SK-N-SH (cell line): ENCODE results near the gene ZCCHC17. TPM values are rescaled to one million over a fixed set of nuclear protein-coding genes. Genes with fewer than 3 reads are reported as not detected.

Experiments used
- CTCF ChIA-PET: fragments of 300-600, 350-600 bp; formaldehyde crosslinking; extraction: SDS; loops from one replicate; lab custom pipeline; 2021; lab: Yijun Ruan, JAX
- POLR2A ChIA-PET: fragments of 350-600 bp; sonication (Branson Sonifier 250); formaldehyde crosslinking; extraction: SDS; loops from one replicate; lab custom pipeline; 2020; ENCODE audit warnings: antibody characterized with exemption, inconsistent platforms; lab: Yijun Ruan, JAX
- DNase-seq: peaks from one replicate; pipeline ENCODE4 v3.0.0; 2012
- H2AFZ ChIP-seq: fragments of 200-600 bp; sonication (generic); 2 replicates; pipeline ENCODE4 v1.8.1; 2016; ENCODE audit warnings: antibody characterized with exemption, mild to moderate bottlenecking, low read depth
- H3F3A ChIP-seq: fragments of 200-600 bp; sonication (generic); replicated peaks from 2 replicates; pipeline ENCODE3; 2016; ENCODE audit warnings: antibody characterized with exemption, mild to moderate bottlenecking; ENCODE audit not compliant: insufficient read depth
- H3K27ac ChIP-seq, 2 experiments: fragments of 200-500 bp in 1 of 2; fragments of 200-600 bp in 1 of 2; sonication (Bioruptor generic) in 1 of 2; sonication (generic), shearing (Covaris generic) in 1 of 2; 2 replicates each; pipeline versions ENCODE4 v1.5.1 to v1.6.1; 2014 to 2016; ENCODE audit warnings: low read depth in 2 of 2, inconsistent platforms in 1 of 2, low read length in 1 of 2, mild to moderate bottlenecking in 1 of 2, mixed read lengths in 1 of 2
- H3K27me3 ChIP-seq: fragments of 200-600 bp; sonication (generic), shearing (Covaris generic); 2 replicates; pipeline ENCODE4 v1.6.1; 2016; ENCODE audit warnings: mixed run types; ENCODE audit not compliant: insufficient read depth
- H3K36me3 ChIP-seq, 2 experiments: fragments of 200-500 bp in 1 of 2; fragments of 200-600 bp in 1 of 2; sonication (Bioruptor generic) in 1 of 2; sonication (generic) in 1 of 2; replicated peaks in 1 of 2; 2 replicates each; pipeline versions ENCODE3 to v1.5.1; 2014 to 2016; ENCODE audit warnings: low read length in 1 of 2, mild to moderate bottlenecking in 1 of 2; ENCODE audit not compliant: insufficient read depth in 2 of 2, control insufficient read depth in 1 of 2
- H3K4me1 ChIP-seq, 2 experiments: fragments of 200-500 bp in 1 of 2; fragments of 200-600 bp in 1 of 2; sonication (Bioruptor generic) in 1 of 2; sonication (generic), shearing (Covaris generic) in 1 of 2; 2 replicates each; pipeline versions ENCODE4 v1.5.1 to v1.6.1; 2014 to 2016; ENCODE audit warnings: low read depth in 1 of 2, low read length in 1 of 2, mixed run types in 1 of 2; ENCODE audit not compliant: insufficient read depth in 2 of 2, control insufficient read depth in 1 of 2
- H3K4me2 ChIP-seq: fragments of 200-600 bp; sonication (generic), shearing (Covaris generic); 2 replicates; pipeline ENCODE4 v1.6.1; 2017; ENCODE audit warnings: mixed run types
- H3K4me3 ChIP-seq, 2 experiments: fragments of 200-500 bp in 1 of 2; fragments of 200-600 bp in 1 of 2; sonication (Bioruptor generic) in 1 of 2; sonication (generic), shearing (Covaris generic) in 1 of 2; 2 replicates each; pipeline versions ENCODE4 v1.5.1 to v1.8.1; 2014 to 2016; ENCODE audit warnings: low read depth in 2 of 2, inconsistent platforms in 1 of 2, low read length in 1 of 2, mild to moderate bottlenecking in 1 of 2, mixed read lengths in 1 of 2, moderate library complexity in 1 of 2
- H3K79me2 ChIP-seq: fragments of 200-600 bp; sonication (generic); 2 replicates; pipeline ENCODE4 v1.8.1; 2017; ENCODE audit warnings: mild to moderate bottlenecking; ENCODE audit not compliant: insufficient read depth
- H3K9ac ChIP-seq: fragments of 200-600 bp; sonication (generic); 2 replicates; pipeline ENCODE4 v1.6.1; 2017; ENCODE audit warnings: mixed run types
- H3K9me2 ChIP-seq: fragments of 200-600 bp; sonication (generic); 2 replicates; pipeline ENCODE4 v1.6.1; 2017; ENCODE audit warnings: mixed run types
- H3K9me3 ChIP-seq: fragments of 200-600 bp; sonication (generic); 2 replicates; pipeline ENCODE4 v1.6.1; 2017; ENCODE audit warnings: mixed run types, mild to moderate bottlenecking, moderate library complexity
- H4K20me1 ChIP-seq: fragments of 200-600 bp; sonication (generic); 2 replicates; pipeline ENCODE4 v1.6.1; 2017; ENCODE audit warnings: mild to moderate bottlenecking, mixed run types; ENCODE audit not compliant: insufficient read depth
- FOXJ3 ChIP-seq: sonication (generic); formaldehyde crosslinking; IDR thresholded peaks from 2 replicates; pipeline ENCODE4 v1.5.1; 2020; ENCODE audit warnings: mild to moderate bottlenecking, missing genetic modification reagents
- MAX ChIP-seq: IDR thresholded peaks from 2 replicates; pipeline ENCODE4 v1.4.0; 2012; ENCODE audit warnings: low read depth
- MXI1 ChIP-seq: IDR thresholded peaks from 2 replicates; pipeline ENCODE4 v1.6.1; 2012; ENCODE audit warnings: mild to moderate bottlenecking, low read depth, low read length, improper control_type of control experiment
- NRF1 ChIP-seq: IDR thresholded peaks from 2 replicates; pipeline ENCODE4 v1.6.1; 2012; ENCODE audit warnings: low read depth, mild to moderate bottlenecking, low read length
- PBX3 ChIP-seq: IDR thresholded peaks from 2 replicates; pipeline ENCODE4; 2012
- POLR2AphosphoS5 ChIP-seq: IDR thresholded peaks from 2 replicates; pipeline ENCODE4 v1.6.1; 2012; ENCODE audit warnings: low read depth, low read length
- RAD21 ChIP-seq: IDR thresholded peaks from 2 replicates; pipeline ENCODE4 v1.6.1; 2012; ENCODE audit warnings: mild to moderate bottlenecking, low read length
- REST ChIP-seq: IDR thresholded peaks from 2 replicates; pipeline ENCODE4 v1.6.1; 2012; ENCODE audit warnings: mild to moderate bottlenecking, low read depth, low read length, moderate library complexity
- RXRA ChIP-seq: IDR thresholded peaks from 2 replicates; pipeline ENCODE4 v1.4.0; 2012; ENCODE audit warnings: low read depth, mild to moderate bottlenecking, borderline replicate concordance
- TAF1 ChIP-seq: IDR thresholded peaks from 2 replicates; pipeline ENCODE4 v1.6.1; 2012; ENCODE audit warnings: low read depth, mild to moderate bottlenecking, low read length, moderate library complexity, borderline replicate concordance
- YY1 ChIP-seq: IDR thresholded peaks from 2 replicates; pipeline ENCODE4 v1.4.0; 2012; ENCODE audit warnings: low read depth, mild to moderate bottlenecking
- WGBS: methylation state at CpG from one replicate; pipeline ENCODE4 v1.1.6; 2017; ENCODE audit warnings: low lambda C conversion rate; 5-methylcytosine and 5-hydroxymethylcytosine counted together
- polyA plus RNA-seq, 3 experiments: library from polyadenylated mRNA; depleted of rRNA; stranded (reverse); fragments of >200 nt; gene quantifications; 2 replicates each; pipeline ENCODE4 v1.2.3, GENCODE V29; 2012

Gene ZCCHC17
- polyA plus RNA-seq, 1 of the 3 experiments (the other 2 are of a cell fraction): 25.8 TPM

- no peak overlapping the region for H3K27ac ChIP-seq
- ChIA-PET CTCF (interaction anchor here (0.9 to 13.9 kb wide), 4 partner anchors 17 to 206 kb away, joined by 3 to 287 read pairs (median 10); partner anchors contain the start of genes FABP3 and SERINC2), POLR2A (no interaction called here)
- DNase-seq: no peak
- no peak for TF ChIP-seq REST
- no peak for TF ChIP-seq MXI1
- TF ChIP-seq POLR2AphosphoS5: no peak
- no peak for TF ChIP-seq RAD21
- TF ChIP-seq NRF1: no peak
- TF ChIP-seq RXRA: no peak
- TF ChIP-seq PBX3: no peak
- no peaks in the 10 kb centered on the region for H3K27me3 ChIP-seq
- H2AFZ ChIP-seq: no peak overlapping the region
- no peaks in the 10 kb centered on the region for H3K79me2 ChIP-seq
- no peaks in the 10 kb centered on the region for H4K20me1 ChIP-seq
- WGBS: 88% methylated on average over 7 of the region's 7 CpGs
- no peaks in the 10 kb centered on the region for H3K36me3 ChIP-seq
- no peaks in the 10 kb centered on the region for H3F3A ChIP-seq
- H3K4me3 ChIP-seq: no peak overlapping the region
- no peaks in the 10 kb centered on the region for H3K9me2 ChIP-seq
- H3K4me1 ChIP-seq: peaks cover 0 to 3% of the 10 kb centered on the region in 2 experiments; a peak in 1 of 4 replicates
- no peak overlapping the region for H3K9ac ChIP-seq
- H3K4me2 ChIP-seq: no peak overlapping the region
- no peaks in the 10 kb centered on the region for H3K9me3 ChIP-seq
Measured at GRCh38 chr1:31390071-31390470, 93.2 kb downstream of the ZCCHC17 start.

GRCh38 chr1:31393463-31393862 lies 96.6 kb downstream of the ZCCHC17 start:
- Histone ChIP-seq H3K4me3 (no peak overlapping the region), H3K36me3 (no peaks in the 10 kb centered on the region), H4K20me1 (no peaks in the 10 kb centered on the region), H3K27ac (no peak overlapping the region), H2AFZ (no peak overlapping the region), H3K4me2 (no peak overlapping the region)
- CTCF ChIA-PET: interaction anchor here (0.6 to 13.9 kb wide), 13 partner anchors 9 to 212 kb away, joined by 3 to 287 read pairs (median 15); partner anchors contain the start of gene SERINC2
- TF ChIP-seq TAF1 (no peak), YY1 (no peak), MAX (no peak), FOXJ3 (CRISPR knock-in tag) (no peak)
- TF ChIP-seq, all 33 proteins: peak for 0
- no peak overlapping the region for H3K9ac ChIP-seq
- no peak for DNase-seq
- peaks cover 3 to 12% of the 10 kb centered on the region in 2 experiments; a peak in 2 of 4 replicates for H3K4me1 ChIP-seq
- POLR2A ChIA-PET: no interaction called here
- H3K9me2 ChIP-seq: no peaks in the 10 kb centered on the region
- H3K9me3 ChIP-seq: no peaks in the 10 kb centered on the region
- peaks cover 16% of the 10 kb centered on the region for H3F3A ChIP-seq
- no peaks in the 10 kb centered on the region for H3K79me2 ChIP-seq
- H3K27me3 ChIP-seq: no peaks in the 10 kb centered on the region
